ENCODE measurements around the gene NPM3.

- TF ChIP-seq CTCF (IDR thresholded peaks at IDR 0.05) (no peak), EZH2 (IDR thresholded peaks at IDR 0.05) (no peak)
Observed at GRCh38 chr10:101785801-101786200, 2.6 kb upstream of the NPM3 start.
